Stimulated activated CD8-positive, alpha-beta memory T cell treated with anti-CD3 and anti-CD28 coated beads, Interleukin-2, amount 100 ng/mL, for 1 hour (primary cell): ENCODE results near the gene IFT52.

Source experiments
- DNase-seq, 2 donors: peaks; one replicate each; pipeline ENCODE4 v3.0.0-alpha.2; 2020; ENCODE audit warnings: low read depth in 2 of 2

IFT52 gene, protein sequence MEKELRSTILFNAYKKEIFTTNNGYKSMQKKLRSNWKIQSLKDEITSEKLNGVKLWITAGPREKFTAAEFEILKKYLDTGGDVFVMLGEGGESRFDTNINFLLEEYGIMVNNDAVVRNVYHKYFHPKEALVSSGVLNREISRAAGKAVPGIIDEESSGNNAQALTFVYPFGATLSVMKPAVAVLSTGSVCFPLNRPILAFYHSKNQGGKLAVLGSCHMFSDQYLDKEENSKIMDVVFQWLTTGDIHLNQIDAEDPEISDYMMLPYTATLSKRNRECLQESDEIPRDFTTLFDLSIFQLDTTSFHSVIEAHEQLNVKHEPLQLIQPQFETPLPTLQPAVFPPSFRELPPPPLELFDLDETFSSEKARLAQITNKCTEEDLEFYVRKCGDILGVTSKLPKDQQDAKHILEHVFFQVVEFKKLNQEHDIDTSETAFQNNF

DNA sequence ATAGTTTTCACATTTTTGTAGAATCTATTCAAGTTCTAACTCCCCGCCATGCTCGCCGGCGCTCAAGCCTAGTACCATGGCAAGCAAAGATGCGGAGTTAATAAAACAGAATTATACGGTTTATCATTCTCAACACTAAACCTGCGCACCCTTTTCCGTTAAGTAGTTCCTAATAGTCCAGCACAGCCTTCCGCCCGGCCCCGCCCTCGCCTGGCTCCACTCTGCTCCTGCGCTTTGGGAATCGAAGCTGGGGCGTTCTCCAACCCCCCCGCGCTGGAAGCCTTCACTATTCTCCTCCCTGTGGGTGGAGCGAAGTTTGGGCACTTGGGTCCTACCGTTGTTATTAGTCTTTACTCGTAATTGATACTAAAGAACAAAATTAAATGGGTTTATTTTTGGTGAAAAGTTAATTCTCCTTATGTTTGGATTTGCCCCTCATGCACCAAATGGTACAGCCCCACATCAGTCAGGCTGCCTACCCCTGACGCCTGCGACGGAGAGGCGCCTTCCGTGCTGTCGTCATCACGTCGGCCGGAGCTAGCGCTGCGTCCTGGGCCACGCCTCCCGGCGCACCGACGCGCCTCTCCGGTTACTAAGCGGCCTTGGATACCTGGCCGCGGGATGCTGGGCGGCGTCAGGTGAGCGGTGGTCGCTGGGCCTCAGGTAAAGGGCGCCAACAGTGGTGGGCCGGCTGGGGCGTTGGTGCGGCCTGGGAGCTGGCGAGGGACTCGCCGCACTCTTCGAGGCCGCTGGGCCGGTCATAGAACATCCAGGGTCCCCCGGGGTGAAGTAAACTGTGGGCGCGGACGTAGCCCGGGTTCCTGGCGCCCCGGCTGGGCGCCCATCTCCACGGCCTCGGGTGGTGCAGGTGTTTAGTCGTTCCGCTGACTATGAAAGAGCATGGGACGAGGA lies at the start of gene IFT52:
Gene IFT52 (plus strand): TSS at position 546 of the 912 bp plus-strand sequence. CDS start 3,762 bp downstream, outside the sequence.
- DNase-seq = peak; percentile 69 to 73

DNA sequence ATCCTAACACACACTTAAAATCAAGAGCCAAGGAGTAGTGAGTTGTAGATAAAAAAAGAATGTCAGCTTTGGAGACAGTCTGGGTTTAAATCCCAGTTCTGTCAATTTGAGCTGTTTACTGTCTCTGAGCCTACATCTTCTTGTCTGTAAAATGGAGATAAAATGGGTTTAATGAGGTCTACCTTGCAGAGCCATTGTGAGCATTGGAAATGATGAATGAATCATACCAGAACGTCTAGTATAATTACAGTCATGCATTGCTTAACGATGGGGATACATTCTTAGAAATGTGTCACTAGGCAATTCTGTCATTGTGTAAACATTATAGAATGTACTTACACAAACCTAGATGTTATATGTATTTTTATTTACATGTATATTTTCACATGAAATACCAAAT lies 49.5 kb upstream of the IFT52 start:
- no peak for DNase-seq

DNA sequence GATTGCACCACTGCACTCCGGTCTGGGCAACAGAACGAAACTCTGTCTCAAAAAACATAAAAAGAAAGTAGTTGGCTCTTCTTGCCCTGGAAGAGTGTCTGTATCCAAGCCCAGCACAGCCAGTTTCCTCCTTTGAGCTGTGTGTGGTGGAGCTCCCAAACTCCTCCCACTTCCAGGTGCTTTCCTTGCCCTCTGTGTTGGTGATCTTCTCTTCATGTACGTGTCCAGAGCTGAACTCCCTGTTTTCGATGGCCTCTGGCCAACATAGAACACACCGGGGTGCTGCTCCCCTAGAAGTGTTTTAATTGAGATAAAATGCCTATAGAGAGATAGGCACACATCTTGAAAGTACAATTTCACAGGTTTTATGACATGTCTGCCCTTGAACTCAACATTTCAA lies 48.6 kb upstream of the IFT52 start:
- DNase-seq = no peak

DNA sequence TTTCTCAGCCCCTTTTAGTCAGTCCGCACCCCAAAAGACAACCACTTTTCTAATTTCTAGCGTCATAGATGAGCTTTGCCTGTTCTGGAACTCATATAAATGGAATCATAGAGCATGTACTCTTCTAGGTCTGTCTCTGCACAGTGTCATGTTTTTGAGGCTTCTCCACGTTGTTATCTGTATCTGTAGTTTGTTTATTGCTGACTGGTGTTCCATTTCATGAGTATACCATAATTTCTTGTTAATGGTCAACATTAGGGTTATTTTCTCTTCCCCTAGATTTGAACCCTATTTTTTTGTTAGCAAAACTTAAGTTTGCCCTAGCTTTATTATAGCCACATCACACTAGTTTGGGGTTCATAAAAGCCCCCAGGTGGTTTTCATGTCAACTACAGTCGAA lies 48.1 kb upstream of the IFT52 start:
- no peak for DNase-seq

DNA sequence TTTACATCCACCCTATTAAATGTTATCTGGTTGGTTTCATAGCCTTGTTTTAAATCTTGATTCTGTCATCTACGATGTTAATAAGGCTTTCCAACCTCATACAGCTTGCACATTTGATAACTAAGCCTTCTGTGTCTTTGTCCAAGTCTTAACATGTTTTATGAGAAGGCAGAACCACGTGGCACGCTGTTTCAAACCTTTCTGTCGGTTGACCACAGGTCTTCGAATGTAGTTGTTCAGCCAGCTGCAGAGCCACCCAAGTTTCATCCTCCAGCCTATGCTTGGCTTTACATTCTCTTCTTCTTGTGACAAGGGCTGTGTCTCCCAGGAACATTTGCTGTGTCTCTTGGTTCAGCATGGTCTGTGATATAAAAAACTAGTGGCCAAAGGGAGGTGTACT lies 47.6 kb upstream of the IFT52 start:
- no peak for DNase-seq

DNA sequence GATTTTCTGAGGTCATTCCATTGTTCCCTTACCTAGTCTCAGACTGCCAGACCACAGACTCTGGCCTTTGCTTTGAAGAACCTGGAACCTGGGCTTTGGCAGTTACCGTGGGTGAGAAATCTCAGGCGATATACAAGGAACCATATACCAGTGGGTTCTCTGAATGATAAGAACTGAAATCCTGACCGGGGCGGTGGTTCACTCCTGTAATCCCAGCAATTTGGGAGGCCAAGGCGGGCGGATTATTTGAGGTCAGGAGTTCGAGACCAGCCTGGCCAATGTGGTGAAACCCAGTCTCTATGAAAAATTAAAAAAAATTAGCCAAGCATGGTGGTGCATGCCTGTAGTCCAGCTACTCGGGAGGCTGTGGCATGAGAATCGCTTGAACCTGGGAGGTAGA lies 46.2 kb upstream of the IFT52 start:
- no peak for DNase-seq

DNA sequence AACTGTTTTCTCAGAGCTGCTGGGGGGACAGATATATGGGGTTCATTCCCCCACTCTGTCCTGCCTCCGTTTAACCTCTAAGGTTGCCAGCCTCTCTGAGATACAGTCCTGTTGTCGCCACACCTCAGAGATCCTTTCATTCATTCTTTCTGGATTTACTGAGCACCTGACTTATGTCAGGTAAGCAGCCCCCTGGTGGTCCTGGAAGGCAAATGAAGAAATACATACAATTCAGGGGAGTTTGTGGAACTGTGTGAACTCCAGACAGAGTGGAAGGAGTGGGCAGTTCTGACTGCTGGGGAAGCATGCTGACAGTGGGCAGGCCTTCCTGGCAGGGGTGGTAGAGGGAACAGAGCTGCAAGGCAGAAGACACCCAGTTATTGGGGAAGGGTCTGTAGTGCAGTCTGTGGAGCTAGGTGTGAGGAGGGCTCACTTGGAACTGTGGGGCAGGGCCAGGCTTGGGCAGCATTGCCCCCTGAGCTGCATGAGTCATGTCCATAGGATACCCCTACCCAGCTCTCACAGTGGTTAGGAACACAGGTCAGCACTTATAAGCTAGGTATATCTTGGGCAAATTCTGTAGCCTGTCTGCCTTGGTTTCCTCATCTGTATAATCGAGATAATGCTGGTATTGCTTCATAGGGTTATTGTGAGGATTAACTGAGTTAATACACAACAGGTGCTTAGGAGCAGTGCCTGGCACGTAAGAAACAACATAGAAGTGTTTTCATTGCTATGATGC lies 44.7 kb upstream of the IFT52 start:
- DNase-seq = no peak

DNA sequence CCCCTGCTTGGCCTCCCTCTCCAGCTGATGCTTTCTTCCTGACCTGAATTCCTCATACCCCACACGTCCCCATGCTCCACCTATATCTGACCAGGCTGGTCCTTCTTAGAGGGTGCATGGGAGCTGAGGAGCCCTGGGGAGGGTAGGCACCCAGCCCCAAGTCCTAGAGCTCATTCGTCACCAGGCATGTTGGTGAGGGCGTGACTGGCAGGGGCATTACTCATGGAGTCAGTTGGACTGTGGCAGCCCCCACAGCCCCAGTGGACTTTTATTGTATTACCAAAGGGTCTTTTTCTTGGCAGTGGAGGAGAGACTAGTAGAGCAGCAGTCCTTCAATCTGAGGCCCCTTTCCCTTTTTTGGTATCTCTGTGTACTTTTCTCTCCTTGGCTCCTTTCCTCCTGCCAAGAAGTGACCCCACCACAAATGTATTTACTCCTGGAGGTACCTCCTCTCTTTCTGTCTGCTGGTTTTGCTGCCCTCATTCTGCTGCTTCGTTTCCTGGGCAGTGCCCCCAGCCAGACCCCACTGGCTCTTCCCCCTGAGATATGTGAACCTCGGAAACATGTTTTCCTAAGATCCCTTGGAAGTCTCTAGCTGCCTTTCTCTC lies 42.4 kb upstream of the IFT52 start:
- no peak for DNase-seq

DNA sequence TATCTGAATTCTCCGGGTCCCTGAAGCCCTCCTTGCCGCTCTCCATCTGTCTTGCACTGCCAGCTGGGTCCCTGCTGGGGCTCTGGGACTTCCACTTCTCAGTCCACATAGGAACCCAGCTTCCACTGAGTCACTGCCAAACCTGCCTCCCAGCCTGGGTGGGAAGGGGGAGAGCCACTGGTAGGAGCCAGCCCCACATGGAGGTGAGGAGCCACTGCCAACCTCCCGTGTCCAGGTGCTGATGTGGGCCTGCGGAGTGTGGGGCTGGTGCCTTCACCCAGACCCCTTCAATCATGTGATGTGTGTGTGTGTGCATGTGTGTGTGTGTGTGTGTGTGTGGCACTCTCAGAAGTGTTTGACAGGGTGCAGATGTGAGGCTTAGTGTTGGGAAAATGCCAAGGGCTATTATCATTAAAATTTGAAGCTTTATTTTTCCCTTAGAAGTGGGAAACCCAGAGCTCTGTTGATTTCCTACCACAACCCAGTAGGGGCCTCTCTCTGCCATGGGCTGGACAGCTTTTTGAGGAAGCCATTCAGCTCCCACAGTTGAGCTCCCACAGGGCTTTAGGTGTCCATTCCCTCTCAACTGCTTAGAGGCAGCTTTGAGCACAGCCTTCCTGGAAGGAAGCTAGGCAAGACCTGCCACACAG lies 41.2 kb upstream of the IFT52 start:
- DNase-seq = no peak

DNA sequence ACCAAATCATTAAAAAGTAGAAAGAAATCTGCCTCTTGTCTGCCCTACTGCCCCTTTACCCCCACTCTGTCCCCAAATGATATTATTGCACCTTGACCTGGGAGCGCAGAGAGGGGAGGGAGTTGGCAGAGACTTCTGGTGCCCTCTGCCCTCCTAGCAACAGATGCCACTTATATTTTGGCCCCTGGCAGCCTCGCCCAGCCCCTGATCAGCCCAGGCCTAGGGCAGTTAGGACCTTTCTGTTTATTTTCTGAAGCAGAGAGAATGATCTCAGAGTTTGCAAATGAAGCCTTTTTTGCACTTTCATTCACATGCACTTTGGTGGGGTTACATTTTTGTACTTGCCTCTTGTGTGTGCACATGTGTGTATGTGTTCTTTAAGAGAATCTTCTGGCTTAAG lies 40.3 kb upstream of the IFT52 start:
- DNase-seq = no peak

DNA sequence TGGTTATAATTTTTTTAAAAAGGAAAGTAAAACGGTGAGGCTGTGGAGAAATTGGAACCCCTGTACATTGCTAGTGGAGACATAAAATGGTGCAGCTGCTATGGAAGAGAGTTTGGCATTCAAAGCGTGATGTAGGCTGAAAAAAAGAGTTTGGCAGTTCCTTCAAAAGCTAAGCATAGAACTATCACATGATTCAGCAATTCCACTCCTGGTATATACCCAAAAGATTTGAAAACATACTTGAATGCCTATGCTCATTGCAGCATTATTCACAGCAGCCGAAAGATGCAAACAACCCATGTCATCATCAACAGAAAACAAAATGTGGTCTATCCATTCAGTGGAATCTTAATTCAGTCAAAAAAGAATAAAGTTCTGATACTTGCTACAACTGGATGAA lies 36.4 kb upstream of the IFT52 start:
- no peak for DNase-seq

DNA sequence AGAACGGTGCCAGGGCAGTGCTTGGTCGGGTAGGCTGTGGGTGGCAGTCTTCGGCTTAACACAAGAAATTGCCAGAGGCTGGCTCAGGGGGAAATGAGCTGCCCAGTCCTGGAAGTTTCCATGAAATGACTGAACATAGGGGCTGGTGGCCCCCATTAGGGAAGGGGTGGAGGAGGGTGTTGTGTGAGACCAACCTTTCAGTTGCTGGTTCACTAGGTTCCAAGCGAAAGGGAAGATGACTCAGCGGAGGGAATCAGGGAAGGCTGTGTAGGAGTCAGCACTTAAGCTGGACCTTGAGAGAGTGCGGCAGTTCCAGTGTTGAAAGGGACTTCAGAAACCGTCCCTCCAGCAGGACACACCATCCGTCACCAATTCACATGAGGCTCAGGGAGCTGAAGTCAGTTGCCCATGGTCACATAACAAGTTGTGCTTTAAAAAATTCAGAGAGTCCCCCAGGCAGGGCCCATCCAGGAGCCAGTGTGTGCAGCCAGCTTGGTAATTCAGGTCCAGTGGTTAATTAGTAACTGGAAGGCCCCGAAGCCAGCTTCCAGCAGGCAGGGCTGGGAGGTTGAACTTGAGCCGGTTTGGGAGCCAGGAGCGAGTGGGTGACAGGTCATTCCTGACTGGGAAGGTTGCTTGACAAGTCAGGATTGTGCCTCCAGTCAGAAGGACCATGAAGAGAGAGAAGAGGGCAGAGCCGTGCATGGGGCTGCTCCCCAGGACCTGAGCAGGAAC lies 32.2 kb upstream of the IFT52 start, which contains the start of gene SGK2:
Gene SGK2 (plus strand): TSS at position 616 of the 735 bp plus-strand sequence. CDS start 7,469 bp downstream, outside the sequence.
- no peak for DNase-seq

DNA sequence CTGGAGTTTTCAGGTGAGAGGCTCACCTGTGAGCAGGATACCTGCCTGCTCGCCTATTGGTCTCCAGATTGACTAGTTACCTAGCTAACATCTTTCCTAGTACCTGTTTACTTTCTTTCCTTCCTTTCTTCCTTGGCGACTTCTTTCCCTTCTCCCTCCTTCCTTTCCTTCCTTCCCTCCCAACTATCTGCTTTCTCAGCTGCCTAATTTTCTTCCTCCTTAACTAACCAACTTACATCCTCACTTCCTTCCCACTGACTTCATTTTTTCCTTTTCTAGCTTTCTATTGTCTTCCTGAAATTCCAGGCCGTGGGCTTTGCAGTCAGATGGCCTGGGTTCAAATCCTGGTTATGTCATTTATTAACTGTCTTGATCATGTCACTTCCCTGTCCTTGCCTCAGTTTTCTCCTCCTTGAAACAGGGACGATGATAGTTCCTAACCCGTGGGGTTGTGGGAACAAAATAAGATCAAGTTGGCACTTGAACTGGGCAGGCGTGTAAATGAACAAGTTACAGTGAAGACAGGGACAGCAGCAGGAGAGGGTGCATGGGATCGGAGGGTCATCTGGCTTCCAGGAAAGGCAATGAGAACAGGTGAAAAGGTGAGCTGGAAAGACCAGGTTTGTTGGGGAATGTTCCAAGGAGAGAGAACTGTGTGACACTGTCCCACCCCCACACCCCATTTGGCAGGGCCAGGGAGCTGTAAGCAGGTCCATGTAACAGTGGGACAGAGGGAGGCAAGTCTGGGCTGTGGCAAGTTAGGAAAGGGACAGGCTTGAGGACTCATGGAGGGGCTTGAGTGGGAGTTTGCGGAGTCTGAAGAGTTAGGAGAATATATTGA lies 31.4 kb upstream of the IFT52 start:
- no peak for DNase-seq

DNA sequence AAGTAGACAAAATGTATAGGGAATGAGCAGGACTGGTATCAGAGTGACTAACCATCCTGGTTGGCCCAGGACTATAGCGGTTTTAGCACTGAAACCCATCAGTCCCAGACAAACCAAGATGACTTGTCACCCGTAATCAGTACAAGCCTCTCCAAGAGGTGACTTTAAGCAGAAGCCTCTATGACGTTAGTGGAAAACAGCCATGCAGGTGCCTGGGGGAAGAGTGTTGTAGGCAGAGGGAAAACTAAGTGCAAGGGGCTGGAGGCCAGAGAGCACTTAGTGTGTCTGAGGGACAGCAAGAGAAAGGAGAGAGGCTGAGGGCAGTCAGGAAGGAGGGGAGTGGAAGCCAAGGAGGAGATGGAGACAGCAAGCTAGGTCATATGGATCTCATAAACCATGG lies 29.8 kb upstream of the IFT52 start:
- no peak for DNase-seq

DNA sequence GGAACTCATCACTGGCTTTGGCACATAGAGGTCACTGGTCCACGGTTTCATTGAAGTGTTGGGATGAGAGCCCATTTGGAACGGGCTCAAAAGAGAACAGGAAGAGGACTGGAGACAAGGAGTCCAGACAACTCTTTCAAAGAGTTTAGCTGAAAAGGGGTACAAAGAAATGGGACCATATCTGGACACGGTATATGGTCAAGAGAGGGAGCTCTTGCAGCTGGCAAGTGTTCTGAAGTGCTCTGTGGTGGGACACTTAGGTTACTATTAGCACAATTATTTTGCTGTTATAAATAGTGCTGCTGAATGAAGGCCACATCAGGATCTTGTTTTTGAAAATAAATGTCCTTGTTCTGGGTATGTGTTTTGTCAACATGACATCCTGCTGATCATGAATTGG lies 27.3 kb upstream of the IFT52 start:
- no peak for DNase-seq

DNA sequence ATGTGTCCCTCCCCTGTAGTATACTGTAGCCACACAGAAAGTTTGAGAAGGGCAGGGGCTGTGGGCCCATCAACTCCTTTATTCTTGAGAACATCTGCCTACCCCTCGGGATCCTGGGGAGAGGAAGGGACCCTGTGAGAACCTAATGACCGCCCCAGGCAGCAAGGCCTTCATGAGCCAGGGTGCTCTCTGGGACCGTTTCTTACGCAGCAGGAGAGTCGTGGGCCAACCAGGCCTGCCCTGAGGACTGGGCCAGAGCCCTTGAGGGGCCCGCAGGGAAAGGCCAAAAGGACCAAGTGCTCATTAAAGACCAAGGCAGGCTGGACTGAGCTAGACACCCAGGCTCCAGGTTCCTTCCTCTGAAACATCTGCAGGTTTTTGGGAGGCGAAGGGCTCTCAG lies 26.7 kb upstream of the IFT52 start:
- DNase-seq = no peak

DNA sequence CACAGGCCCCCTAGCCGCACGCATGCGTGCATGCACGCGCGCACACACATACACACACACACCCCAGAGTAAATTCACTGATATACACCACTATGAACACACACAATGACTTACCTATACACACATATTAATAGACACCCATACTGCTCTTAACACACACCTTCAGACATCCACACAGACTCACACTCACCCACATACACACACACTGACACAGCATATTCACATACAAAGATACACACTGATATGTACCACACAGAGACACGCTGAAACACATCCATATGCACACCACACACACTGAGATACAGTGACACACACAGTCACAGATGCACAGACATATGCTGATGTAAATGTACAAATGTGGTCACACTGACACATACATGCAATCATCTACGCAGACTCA lies 26.3 kb upstream of the IFT52 start:
- DNase-seq = no peak

DNA sequence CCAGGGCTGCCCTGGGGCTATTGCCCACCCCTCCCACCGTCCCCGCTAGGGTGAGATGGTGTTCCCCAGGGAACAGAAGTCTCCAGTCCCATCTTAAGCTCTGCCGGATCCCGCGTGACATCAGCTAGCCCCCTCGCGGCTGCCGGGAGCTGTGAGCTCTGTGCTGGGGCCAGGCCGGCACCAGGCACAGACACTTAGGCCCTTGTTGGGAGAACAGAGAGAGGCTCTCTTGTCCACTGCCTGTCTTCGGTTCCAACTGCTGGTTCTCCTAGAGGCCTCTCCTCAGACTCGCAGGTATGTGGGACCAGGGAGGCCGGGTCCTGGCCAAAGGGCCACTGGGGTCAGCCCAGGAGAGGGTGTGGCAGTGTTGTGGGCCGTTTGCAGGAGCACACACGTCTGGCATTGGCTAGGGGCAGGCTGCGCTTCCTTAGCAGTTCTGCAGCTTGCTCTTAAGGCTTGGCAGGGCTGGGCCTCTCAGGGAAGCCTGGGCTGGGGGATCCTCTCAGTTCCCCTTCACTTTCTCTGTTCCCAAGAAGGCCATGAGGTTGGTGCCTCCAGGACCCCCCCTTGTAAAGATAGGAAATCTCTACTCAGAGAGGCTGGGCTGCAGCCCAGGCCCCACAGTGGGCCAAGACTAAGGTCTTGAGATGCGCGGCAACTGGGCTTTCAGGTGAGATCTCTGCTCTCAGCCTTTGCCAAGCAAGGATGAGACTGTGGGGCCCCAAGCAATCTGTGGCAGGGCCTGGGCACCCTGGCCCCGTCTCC lies 25.6 kb upstream of the IFT52 start:
- no peak for DNase-seq

DNA sequence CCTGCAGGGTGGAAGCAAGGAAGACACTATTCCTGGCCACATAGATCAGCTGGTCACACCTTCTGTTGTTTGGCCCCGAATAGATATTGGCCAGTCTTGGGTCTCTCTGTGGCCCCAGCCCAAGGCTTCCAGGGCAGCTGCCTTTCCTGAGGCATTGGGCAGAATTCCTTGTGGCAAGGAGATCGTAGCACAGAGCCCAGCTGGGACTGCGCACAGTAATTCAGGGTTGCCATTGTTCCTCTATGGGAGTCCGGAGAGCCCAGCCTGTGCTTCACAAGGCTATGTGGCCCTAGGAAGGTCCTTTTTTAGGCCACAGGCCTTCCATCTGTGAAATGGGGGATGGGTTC lies 25.0 kb upstream of the IFT52 start:
- no peak for DNase-seq
